Measurements from ENCODE around the gene CENPL.
A peak's percentile ranks its signal among the peaks of the same experiment; 100 is the strongest.

Gene CENPL

GRCh38 chr1:173870252-173871075 is 45.8 kb upstream of the CENPL start:
- H3K4me1 ChIP-seq (ENCODE audit: insufficient read depth, low read length) = peaks cover 55% of the 10 kb centered on the region
- peaks cover 47% of the 10 kb centered on the region for H3K36me3 ChIP-seq (ENCODE audit: insufficient read depth, low read length)
- no peak for TF ChIP-seq CTCF (IDR thresholded peaks at IDR 0.05; ENCODE audit: borderline replicate concordance, extremely low read depth, low read length, poor library complexity, severe bottlenecking)
- no peak for TF ChIP-seq EZH2 (IDR thresholded peaks at IDR 0.05; ENCODE audit: borderline replicate concordance, low read depth, low read length, severe bottlenecking)
- no peaks in the 10 kb centered on the region for H3K9me3 ChIP-seq (ENCODE audit: insufficient read depth, low read length, severe bottlenecking)
- ATAC-seq (ENCODE audit: insufficient read depth, low read depth) = no peak
- no peaks in the 10 kb centered on the region for H3K27me3 ChIP-seq (ENCODE audit: insufficient read depth, low read length, poor library complexity)
- DNase-seq = no peak
- no peak overlapping the region for H3K4me2 ChIP-seq (ENCODE audit: insufficient read depth, low read length)
- H4K20me1 ChIP-seq (ENCODE audit: insufficient read depth, low read length) = peaks cover 14% of the 10 kb centered on the region; the same call in 1 of the 2 replicates
- no peak overlapping the region for H3K4me3 ChIP-seq (ENCODE audit: low read depth in 1 of 2, low read length in 2 of 2)
- H3K9ac ChIP-seq (ENCODE audit: low read depth, low read length) = no peak overlapping the region
- no peak overlapping the region for H2AFZ ChIP-seq (ENCODE audit: low read depth, low read length)
- peaks cover 28% of the 10 kb centered on the region for H3K79me2 ChIP-seq (ENCODE audit: insufficient read depth, low read length)
- no peak overlapping the region for H3K27ac ChIP-seq (ENCODE audit: low read length)

GRCh38 chr1:173869021-173869359 is 44.3 kb upstream of the CENPL start:
- H3K36me3 ChIP-seq (ENCODE audit: insufficient read depth, low read length) = peaks cover 56% of the 10 kb centered on the region
- H2AFZ ChIP-seq (ENCODE audit: low read depth, low read length) = peak overlapping the region; percentile 97
- no peaks in the 10 kb centered on the region for H3K27me3 ChIP-seq (ENCODE audit: insufficient read depth, low read length, poor library complexity)
- peak overlapping the region; percentile 88 for H3K9ac ChIP-seq (ENCODE audit: low read depth, low read length)
- DNase-seq (no peak), ATAC-seq (ENCODE audit: insufficient read depth, low read depth) (no peak)
- H3K9me3 ChIP-seq (ENCODE audit: insufficient read depth, low read length, severe bottlenecking) = no peaks in the 10 kb centered on the region
- peaks cover 36% of the 10 kb centered on the region for H3K79me2 ChIP-seq (ENCODE audit: insufficient read depth, low read length)
- peak overlapping the region; percentile 97 for H3K4me2 ChIP-seq (ENCODE audit: insufficient read depth, low read length)
- H3K27ac ChIP-seq (ENCODE audit: low read length) = peak overlapping the region; percentile 93
- H3K4me3 ChIP-seq (ENCODE audit: low read depth in 1 of 2, low read length in 2 of 2) = peak overlapping the region; percentile 58 to 67
- H4K20me1 ChIP-seq (ENCODE audit: insufficient read depth, low read length) = peaks cover 25% of the 10 kb centered on the region; the same call in 1 of the 2 replicates
- H3K4me1 ChIP-seq (ENCODE audit: insufficient read depth, low read length) = peaks cover 70% of the 10 kb centered on the region
- TF ChIP-seq CTCF (IDR thresholded peaks at IDR 0.05; ENCODE audit: borderline replicate concordance, extremely low read depth, low read length, poor library complexity, severe bottlenecking) (no peak), EZH2 (IDR thresholded peaks at IDR 0.05; ENCODE audit: borderline replicate concordance, low read depth, low read length, severe bottlenecking) (no peak)

- peak within 1 kb of the TSS; percentile 88 for H3K9ac ChIP-seq (ENCODE audit: low read depth, low read length)
- peak; percentile 61 for ATAC-seq (ENCODE audit: insufficient read depth, low read depth)
- H3K9me3 ChIP-seq (ENCODE audit: insufficient read depth, low read length, severe bottlenecking) = no peaks in the 10 kb centered on the region
- peaks cover 61% of the 10 kb centered on the region for H3K36me3 ChIP-seq (ENCODE audit: insufficient read depth, low read length)
- H4K20me1 ChIP-seq (ENCODE audit: insufficient read depth, low read length) = peaks cover 27% of the 10 kb centered on the region; the same call in 1 of the 2 replicates
- H3K4me3 ChIP-seq (ENCODE audit: low read depth in 1 of 2, low read length in 2 of 2) = peak within 1 kb of the TSS; percentile 67 to 73
- no peaks in the 10 kb centered on the region for H3K27me3 ChIP-seq (ENCODE audit: insufficient read depth, low read length, poor library complexity)
- H3K79me2 ChIP-seq (ENCODE audit: insufficient read depth, low read length) = peaks cover 36% of the 10 kb centered on the region
- DNase-seq = peak; percentile 91
- peak within 1 kb of the TSS; percentile 97 for H2AFZ ChIP-seq (ENCODE audit: low read depth, low read length)
- TF ChIP-seq EZH2 (IDR thresholded peaks at IDR 0.05; ENCODE audit: borderline replicate concordance, low read depth, low read length, severe bottlenecking) (no peak), CTCF (IDR thresholded peaks at IDR 0.05; ENCODE audit: borderline replicate concordance, extremely low read depth, low read length, poor library complexity, severe bottlenecking) (no peak)
- H3K27ac ChIP-seq (ENCODE audit: low read length) = peak within 1 kb of the TSS; percentile 93
- peak within 1 kb of the TSS; percentile 97 for H3K4me2 ChIP-seq (ENCODE audit: insufficient read depth, low read length)
- H3K4me1 ChIP-seq (ENCODE audit: insufficient read depth, low read length) = peaks cover 70% of the 10 kb centered on the region
Observed at GRCh38 chr1:173868266-173869020, 43.8 kb upstream of the CENPL start, which contains the start of gene ZBTB37. Gene ZBTB37, plus strand, starts transcription at chr1:173868380. Its CDS starts 1,846 bp downstream, at chr1:173870226.

Measured in DND-41 (cell line).